PFSK-1 (cell line): Measurements from ENCODE around the gene PAM16.

ENCODE experiments used
- POLR2AphosphoS5 ChIP-seq: IDR thresholded peaks from 2 replicates; pipeline ENCODE4 v1.6.1; 2012; ENCODE audit warnings: low read depth, mild to moderate bottlenecking, control low read depth, low read length, moderate library complexity
- REST ChIP-seq, 2 experiments: IDR thresholded peaks; 2 replicates each; pipeline versions ENCODE4 v1.6.1 to v1.8.0; 2011 to 2012; ENCODE audit warnings: low read depth in 2 of 2, low read length in 2 of 2, control low read depth in 1 of 2, inconsistent platforms in 1 of 2, mild to moderate bottlenecking in 1 of 2, moderate library complexity in 1 of 2; ENCODE audit not compliant: insufficient read depth in 1 of 2
- SIN3A ChIP-seq: IDR thresholded peaks from 2 replicates; pipeline ENCODE4 v1.6.1; 2012; ENCODE audit warnings: mild to moderate bottlenecking, low read length, moderate library complexity, borderline replicate concordance; ENCODE audit not compliant: insufficient read depth
- TAF1 ChIP-seq: IDR thresholded peaks from 2 replicates; pipeline ENCODE4 v1.6.1; 2012; ENCODE audit warnings: low read length, control low read depth, borderline replicate concordance; ENCODE audit not compliant: insufficient read depth

GRCh38 chr16:4370151-4370550 lies 19.0 kb upstream of the PAM16 start:
- no peak for TF ChIP-seq REST (IDR thresholded peaks at IDR 0.05; ENCODE audit: insufficient read depth in 1 of 2, low read depth in 2 of 2, low read length in 2 of 2)
- TF ChIP-seq POLR2AphosphoS5, result no peak
- TF ChIP-seq TAF1, result no peak
- TF ChIP-seq SIN3A, result no peak
